SH-SY5Y (cell line): Measurements from ENCODE around the gene MGMT.

Experiments
- GATA2 ChIP-seq: IDR thresholded peaks from 2 replicates; pipeline ENCODE4 v1.6.1; 2011; ENCODE audit warnings: mild to moderate bottlenecking, low read depth, low read length
- GATA3 ChIP-seq: IDR thresholded peaks from 2 replicates; pipeline ENCODE4 v1.6.1; 2011; ENCODE audit warnings: low read depth, mild to moderate bottlenecking, low read length, moderate library complexity

GRCh38 chr10:129727495-129727894 lies 260.5 kb downstream of the MGMT start:
- no peak for TF ChIP-seq GATA2
- TF ChIP-seq GATA3: no peak
